GM18499 (cell line): ENCODE data around the gene STAP1.

Source experiments
- ATAC-seq: cut with Tn5 transposase; IDR thresholded peaks from one replicate; pipeline ENCODE4 v1.9.1; 2021; ENCODE audit warnings: moderate number of reproducible peaks; ENCODE audit not compliant: insufficient read depth, unreplicated experiment

STAP1 gene

GRCh38 chr4:67554096-67554495 is 4.4 kb upstream of the STAP1 start:
- ATAC-seq = no peak

GRCh38 chr4:67555447-67555846 is 3.1 kb upstream of the STAP1 start:
- ATAC-seq = no peak

- no peak for ATAC-seq
Measured at GRCh38 chr4:67556436-67556835, 2.1 kb upstream of the STAP1 start.

GRCh38 chr4:67565284-67565683 is 6.8 kb downstream of the STAP1 start:
- ATAC-seq = no peak

GRCh38 chr4:67566335-67566734 is 7.8 kb downstream of the STAP1 start:
- no peak for ATAC-seq

GRCh38 chr4:67568820-67569219 is 10.3 kb downstream of the STAP1 start:
- ATAC-seq = no peak

GRCh38 chr4:67570537-67570936 is 12.0 kb downstream of the STAP1 start:
- ATAC-seq = no peak

GRCh38 chr4:67571975-67572374 is 13.4 kb downstream of the STAP1 start:
- no peak for ATAC-seq

- no peak for ATAC-seq
Measured at GRCh38 chr4:67573193-67573592, 14.7 kb downstream of the STAP1 start.

GRCh38 chr4:67575232-67576058 is 16.9 kb downstream of the STAP1 start:
- ATAC-seq = peak; percentile 95

- ATAC-seq = no peak
Measured at GRCh38 chr4:67576059-67576466, 17.5 kb downstream of the STAP1 start.

- ATAC-seq = peak; percentile 23
Measured at GRCh38 chr4:67576538-67576937, 18.0 kb downstream of the STAP1 start.

- ATAC-seq = peak; percentile 33
Measured at GRCh38 chr4:67580577-67580976, 22.1 kb downstream of the STAP1 start.

GRCh38 chr4:67581208-67581857 is 22.8 kb downstream of the STAP1 start:
- ATAC-seq = peak; percentile 44

- ATAC-seq = no peak
Measured at GRCh38 chr4:67581913-67582312, 23.4 kb downstream of the STAP1 start.

- ATAC-seq = no peak
Measured at GRCh38 chr4:67584496-67584895, 26.0 kb downstream of the STAP1 start.

GRCh38 chr4:67587156-67587555 is 28.6 kb downstream of the STAP1 start:
- ATAC-seq = no peak

- ATAC-seq = no peak
Measured at GRCh38 chr4:67593741-67594175, 35.2 kb downstream of the STAP1 start.

- ATAC-seq = no peak
Measured at GRCh38 chr4:67603310-67604028, 44.9 kb downstream of the STAP1 start.

GRCh38 chr4:67604029-67604381 is 45.5 kb downstream of the STAP1 start:
- no peak for ATAC-seq

- no peak for ATAC-seq
Measured at GRCh38 chr4:67604749-67605148, 46.2 kb downstream of the STAP1 start.
